H1 (cell line): Measurements from ENCODE around the gene COL16A1. TPM values are rescaled to one million over a fixed set of nuclear protein-coding genes. Genes with fewer than 3 reads are reported as not detected.

Source experiments
- CTCF ChIP-seq, 3 experiments: IDR thresholded peaks; 1 replicate in 2 of 3; 2 replicates in 1 of 3; pipeline versions ENCODE4 v1.5.1 to v1.6.1; 2011; ENCODE audit warnings: low read length in 3 of 3, mild to moderate bottlenecking in 3 of 3, inconsistent platforms in 2 of 3, low read depth in 1 of 3, moderate library complexity in 1 of 3; ENCODE audit not compliant: insufficient read depth in 1 of 3; ENCODE audit errors: control extremely low read depth in 1 of 3
- HDAC2 ChIP-seq, 2 experiments: fragments of 300-600 bp in 1 of 2; sonication (generic) in 1 of 2; IDR thresholded peaks; 2 replicates each; pipeline ENCODE4 v1.6.1; 2011 to 2012; ENCODE audit warnings: low read depth in 2 of 2, low read length in 2 of 2, mild to moderate bottlenecking in 2 of 2, moderate library complexity in 2 of 2, borderline replicate concordance in 1 of 2, inconsistent platforms in 1 of 2
- SP1 ChIP-seq: IDR thresholded peaks from 2 replicates; pipeline ENCODE4 v1.6.1; 2011; ENCODE audit warnings: low read depth, low read length
- TAF7 ChIP-seq: optimal IDR thresholded peaks from 2 replicates; pipeline ENCODE3; 2011; ENCODE audit warnings: low read depth, mild to moderate bottlenecking, inconsistent platforms, low read length, moderate library complexity, borderline replicate concordance
- polyA plus RNA-seq, 7 experiments: library from polyadenylated mRNA; depleted of rRNA in 3 of 7; stranded (reverse) in 5 of 7; unstranded in 2 of 7; fragments of >200 nt in 5 of 7; fragments of 200-250 nt in 2 of 7; gene quantifications; 1 replicate in 5 of 7; 2 replicates in 1 of 7; 4 replicates in 1 of 7; pipeline versions ENCODE4 v1.2.1 to v1.2.3, GENCODE V29; 2011 to 2013; ENCODE audit warnings: missing spikeins in 2 of 7, mixed read lengths in 2 of 7
- total RNA-seq: library from RNA; stranded (reverse); fragmentation: NEBNext Ultra II Directional; extraction: Animal tissue kit (Norgen Biotek cat#: 25700); gene quantifications from 2 replicates; pipeline ENCODE4 v1.2.1, GENCODE V29; 2021
- TF ChIP-seq, protein P1 (sequence below): IDR thresholded peaks from 2 replicates; pipeline ENCODE4 v1.6.1; 2012; ENCODE audit warnings: inconsistent platforms

The COL16A1 gene
- total and polyA plus RNA-seq, 2 of the 8 experiments (the other 6 are each of a cell fraction or from before 2014, with no cell fraction given): 2.0 to 10.5 TPM

DNA sequence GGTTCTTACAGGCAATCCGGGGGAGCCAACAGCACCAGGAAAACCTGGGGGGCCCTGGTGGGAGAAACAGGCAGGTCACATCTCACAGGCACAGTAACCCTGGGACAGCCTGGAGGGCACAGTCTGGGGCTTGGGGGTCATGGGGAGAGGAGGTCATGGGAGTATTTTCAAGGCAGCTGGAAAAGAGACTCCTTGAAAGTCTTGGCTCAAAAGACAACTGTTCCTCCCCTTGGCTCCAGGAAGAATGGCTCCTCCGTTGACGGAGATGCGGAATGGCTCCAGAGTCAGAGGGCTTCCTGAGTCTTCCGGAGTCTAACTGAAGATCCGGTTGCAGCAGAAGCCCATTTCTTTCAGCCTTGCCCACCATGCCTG, 33.2 kb downstream of the COL16A1 start (continued):
- TF ChIP-seq, protein P1, sequence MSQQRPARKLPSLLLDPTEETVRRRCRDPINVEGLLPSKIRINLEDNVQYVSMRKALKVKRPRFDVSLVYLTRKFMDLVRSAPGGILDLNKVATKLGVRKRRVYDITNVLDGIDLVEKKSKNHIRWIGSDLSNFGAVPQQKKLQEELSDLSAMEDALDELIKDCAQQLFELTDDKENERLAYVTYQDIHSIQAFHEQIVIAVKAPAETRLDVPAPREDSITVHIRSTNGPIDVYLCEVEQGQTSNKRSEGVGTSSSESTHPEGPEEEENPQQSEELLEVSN: no peak
- TF ChIP-seq CTCF (IDR thresholded peaks at IDR 0.05; ENCODE audit: control extremely low read depth in 1 of 3, insufficient read depth in 1 of 3, low read depth in 1 of 3, low read length in 3 of 3): no peak
- TF ChIP-seq HDAC2 (IDR thresholded peaks at IDR 0.05; ENCODE audit: borderline replicate concordance in 1 of 2, low read depth in 2 of 2, low read length in 2 of 2): no peak
- no peak for TF ChIP-seq TAF7
- TF ChIP-seq SP1: no peak
